Stimulated activated naive CD4-positive, alpha-beta T cell (primary cell): ENCODE measurements around the gene MPIG6B.
"Not testable (repeated sequence)": the region's sequence is repeated elsewhere in the genome, so short reads cannot be mapped to it uniquely, and the experiment has no call there.

Source experiments
- DNase-seq, 6 experiments: peaks; one replicate each; lab custom pipeline; 2025; lab: John Stamatoyannopoulos, UW

The MPIG6B gene

DNA sequence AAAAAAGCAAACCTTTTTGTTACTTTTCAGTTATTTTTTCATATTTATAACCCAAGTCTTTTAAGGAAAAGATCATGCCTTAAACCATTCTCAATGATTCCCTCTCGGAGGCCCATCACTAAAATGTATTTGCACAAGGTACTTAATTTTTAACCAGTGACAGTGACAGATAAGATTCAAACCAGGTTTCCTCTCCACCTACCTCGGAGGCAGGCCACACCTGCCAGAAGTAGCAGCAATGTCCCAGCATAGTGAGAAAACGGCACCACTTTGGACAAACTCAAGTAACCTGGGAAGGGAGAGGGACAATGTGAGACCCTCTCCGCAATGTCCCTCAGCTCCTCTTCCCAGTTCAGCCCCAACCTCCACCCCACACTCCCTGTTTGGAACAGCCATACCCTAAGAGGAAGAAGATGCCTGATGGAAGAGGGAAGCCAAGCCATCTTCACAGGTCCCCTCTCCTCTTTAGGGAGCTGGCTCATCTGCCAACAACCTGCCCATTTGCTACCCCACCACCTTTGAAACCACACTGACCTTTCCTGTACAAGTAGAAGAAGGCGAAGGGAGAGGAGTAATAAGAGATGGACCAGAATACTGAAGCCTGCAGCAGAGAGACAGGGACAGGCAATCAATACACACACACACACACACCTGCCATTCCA is 22.3 kb upstream of the MPIG6B start:
- DNase-seq, result no peak

DNA sequence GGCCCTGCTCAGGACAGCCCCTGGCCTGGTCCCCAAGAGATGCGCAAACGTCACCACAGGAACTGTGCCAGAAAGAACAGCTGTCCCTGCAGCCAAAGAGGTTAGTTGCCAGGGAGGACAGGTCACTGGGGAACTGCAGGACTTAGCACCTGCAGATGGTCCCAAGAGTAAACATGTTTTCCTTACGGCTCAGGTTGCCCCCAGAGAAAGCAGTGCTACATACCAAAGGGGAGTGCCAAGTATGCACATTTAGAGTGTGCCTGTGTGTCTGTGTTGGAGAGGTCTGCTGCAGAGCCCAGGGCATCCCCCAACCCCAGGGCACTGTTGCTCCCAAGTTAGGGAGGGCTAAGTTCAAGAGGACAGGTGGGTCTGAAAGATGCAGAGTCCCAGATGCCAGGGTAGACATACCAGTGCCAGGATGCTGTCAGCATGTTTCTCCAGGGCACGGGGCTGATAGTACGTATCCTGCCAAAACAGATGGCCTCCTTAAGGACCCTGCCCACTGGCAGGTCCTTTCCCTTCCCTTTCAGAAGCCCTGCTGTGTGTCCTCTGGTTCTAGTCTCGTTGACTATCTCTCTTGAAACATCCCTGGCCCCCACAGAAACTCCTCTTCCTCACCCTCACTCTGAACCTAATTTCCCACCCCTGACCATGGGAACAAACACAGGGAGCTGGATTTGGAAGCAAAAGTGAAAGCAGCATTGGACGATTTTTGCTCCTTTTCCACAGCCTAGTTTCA is 21.3 kb upstream of the MPIG6B start:
- no peak for DNase-seq

DNA sequence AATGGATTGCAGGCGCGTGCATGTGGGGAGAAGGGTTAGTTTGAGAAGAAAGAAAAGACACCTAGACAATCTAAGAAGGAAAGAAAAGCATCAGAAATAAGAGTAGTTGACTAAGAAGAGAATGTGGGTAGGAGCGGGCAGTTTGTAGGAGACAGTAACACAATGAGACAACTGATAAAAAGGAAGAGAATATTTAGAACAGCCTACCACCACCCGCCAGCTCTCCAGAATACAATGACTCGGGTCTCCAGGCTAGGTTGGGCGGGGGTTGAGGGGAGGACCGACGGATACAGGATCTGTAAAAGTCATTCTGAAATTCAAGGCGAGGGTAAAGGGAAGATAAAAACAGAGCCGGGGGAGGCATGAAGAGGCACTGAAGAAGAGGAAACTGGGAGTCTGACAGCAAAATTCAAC is 20.8 kb upstream of the MPIG6B start:
- no peak for DNase-seq

DNA sequence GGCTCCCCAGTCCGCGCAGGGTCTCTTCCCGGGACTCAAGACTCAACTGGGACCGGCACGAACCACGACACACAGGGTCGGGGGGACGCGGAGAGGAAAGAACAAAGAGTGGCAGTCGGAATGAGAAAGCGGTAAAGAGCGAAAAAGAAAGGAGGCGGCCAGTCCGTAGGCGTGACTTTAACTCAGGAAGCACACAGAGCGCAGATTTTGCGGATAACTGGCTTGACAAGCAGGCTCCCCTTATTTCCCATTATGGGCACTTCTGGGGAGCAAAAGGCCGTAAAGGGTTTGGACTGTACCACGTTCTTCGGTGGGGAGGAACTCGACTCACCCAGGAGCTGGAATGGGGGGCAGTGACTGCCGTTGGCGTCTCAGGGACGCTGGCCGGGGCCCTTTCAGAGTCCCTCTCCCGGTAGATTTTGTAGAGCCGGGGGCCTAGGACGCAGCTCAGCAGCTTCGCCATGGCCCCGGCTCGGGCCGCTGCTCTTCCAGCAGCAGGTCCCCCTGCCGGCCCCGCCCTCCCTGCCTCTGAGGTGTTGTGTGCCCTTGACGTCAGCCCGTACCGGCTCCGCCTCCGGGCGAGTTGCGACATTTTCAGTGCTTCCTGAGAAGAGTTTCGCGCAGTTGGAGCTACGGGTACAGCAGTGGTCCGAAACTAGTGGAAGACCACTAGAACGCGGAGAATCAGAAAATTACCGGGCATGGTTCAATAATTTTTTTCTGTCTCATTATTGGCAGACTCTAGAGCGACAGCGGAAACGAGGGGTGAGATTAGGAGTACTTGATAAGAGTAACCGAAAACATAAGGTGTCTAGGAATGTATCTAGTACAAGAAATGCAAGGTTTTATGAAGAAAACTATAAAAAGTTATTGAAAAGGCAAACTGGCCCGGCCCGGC is 20.1 kb upstream of the MPIG6B start, which contains the start of gene ABHD16A:
TSS of gene ABHD16A (minus strand) at position 506 of the 898 bp plus-strand sequence. CDS start at position 463, 43 bp downstream.
- DNase-seq, result peak; percentile 88 to 96 (median 94)

DNA sequence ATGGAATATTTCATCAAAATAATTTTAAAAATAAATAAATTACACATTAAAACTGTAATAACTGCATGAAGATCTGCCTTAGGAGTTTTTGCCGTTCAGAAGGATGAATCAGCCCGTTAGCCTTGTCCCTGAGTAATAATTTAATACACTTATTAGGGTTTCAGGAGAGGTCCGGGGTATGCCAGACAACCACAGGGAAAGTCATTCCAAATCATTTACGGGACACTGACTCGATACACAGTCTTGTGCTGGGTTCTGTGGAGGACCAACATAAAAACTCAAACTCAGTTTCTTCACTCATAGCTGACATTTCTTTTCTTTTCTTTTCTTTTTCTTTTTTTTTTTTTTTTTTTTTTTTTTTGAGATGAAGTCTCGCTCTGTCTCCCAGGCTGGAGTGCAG is 17.2 kb upstream of the MPIG6B start:
- no peak for DNase-seq

DNA sequence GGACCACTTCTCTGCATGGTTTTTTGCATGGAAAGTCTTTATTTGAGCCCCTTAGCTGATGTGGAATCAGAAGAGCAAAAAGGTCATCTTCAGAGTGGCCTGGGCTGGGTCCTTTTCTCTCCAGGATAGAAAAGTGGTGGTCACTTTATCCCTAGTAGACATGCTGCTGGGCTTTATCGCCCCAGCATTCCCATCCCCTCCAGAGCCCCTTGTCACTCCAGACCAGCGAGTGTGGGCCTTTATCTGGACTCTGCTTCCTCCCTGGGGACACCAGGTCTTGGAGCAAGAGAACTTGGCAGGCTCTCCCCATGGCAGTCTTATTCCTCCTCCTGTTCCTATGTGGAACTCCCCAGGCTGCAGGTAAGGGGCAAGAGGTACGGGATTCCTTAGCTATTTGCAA is 16.6 kb upstream of the MPIG6B start, which contains the start of gene LY6G6F:
TSS of gene LY6G6F (plus strand) at position 268 of the 400 bp plus-strand sequence. CDS start at position 309, 41 bp downstream.
- no peak for DNase-seq

DNA sequence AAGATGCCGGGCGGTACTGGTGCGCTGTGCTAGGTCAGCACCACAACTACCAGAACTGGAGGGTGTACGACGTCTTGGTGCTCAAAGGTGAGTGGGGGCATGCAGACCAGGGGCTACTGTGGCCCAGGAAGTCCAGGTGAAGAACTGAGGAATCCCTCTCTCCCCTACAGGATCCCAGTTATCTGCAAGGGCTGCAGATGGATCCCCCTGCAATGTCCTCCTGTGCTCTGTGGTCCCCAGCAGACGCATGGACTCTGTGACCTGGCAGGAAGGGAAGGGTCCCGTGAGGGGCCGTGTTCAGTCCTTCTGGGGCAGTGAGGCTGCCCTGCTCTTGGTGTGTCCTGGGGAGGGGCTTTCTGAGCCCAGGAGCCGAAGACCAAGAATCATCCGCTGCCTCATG is 15.5 kb upstream of the MPIG6B start:
- no peak for DNase-seq

DNA sequence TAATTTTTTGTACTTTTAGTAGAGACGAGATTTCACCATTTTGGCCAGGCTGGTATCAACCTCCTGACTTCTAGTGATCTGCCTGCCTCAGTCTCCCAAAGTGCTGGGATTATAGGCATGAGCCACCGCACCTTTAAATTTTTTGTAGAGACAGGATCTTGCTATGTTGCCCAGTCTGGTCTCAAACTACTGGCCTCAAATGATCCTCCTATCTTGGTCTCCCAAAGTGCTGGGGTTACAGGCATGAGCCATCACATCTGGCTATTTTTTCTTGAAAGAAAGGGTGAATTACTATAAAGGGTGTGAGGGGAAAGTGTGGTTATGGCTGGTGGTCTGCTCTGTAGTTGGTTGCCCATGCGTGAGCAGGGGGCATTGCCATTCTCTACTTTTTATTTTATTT is 14.9 kb upstream of the MPIG6B start:
- DNase-seq, result no peak

DNA sequence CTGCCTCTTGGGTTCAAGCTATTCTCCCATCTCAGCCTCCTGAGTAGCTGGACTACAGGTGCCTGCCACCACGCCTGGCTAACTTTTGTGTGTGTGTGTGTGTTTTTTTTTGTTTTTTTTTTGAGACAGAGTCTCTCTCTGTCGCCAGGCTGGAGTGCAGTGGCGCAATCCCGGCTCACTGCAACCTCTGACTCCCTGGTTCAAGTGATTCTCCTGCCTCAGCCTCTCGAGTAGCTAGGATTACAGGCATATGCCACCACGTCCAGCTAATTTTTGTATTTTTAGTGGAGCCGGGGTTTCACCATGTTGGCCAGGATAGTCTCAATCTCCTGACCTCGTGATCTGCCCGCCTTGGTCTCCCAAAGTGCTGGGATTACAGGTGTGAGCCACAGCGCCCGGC is 14.0 kb upstream of the MPIG6B start:
- not testable (repeated sequence) for DNase-seq

DNA sequence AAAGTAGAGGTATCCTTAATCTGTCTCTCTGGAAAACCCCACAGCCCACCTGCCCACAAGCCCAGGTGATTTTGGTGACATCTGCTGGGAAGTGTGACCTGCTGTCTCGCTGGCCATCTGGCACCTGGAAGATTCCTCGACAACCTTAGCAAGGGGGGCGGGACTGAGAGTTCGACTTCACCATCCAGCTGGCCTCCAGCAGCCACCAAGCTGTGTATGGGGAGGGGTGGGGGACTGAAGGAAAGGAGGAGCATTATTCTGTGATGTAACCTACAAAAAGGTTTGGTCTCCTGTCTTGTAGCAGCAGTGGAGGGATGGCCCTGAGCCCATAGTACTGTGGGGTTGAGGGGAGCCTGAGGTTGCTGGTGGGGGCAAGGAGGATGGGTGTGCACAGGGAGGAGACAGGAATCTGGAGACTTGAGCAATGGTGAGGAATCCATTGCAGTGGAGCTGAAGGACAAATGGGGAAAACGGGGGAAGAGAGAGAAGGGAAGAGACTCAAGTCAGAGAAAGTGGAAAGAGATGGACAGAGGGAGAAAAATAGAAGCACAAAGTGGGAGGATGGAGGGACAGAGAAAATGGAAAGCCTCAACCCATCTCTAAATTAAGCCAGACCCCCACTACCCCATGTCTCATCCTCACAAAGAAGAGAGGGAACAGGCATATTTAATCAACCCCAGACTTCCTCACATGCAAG is 12.5 kb upstream of the MPIG6B start:
- DNase-seq, result no peak

DNA sequence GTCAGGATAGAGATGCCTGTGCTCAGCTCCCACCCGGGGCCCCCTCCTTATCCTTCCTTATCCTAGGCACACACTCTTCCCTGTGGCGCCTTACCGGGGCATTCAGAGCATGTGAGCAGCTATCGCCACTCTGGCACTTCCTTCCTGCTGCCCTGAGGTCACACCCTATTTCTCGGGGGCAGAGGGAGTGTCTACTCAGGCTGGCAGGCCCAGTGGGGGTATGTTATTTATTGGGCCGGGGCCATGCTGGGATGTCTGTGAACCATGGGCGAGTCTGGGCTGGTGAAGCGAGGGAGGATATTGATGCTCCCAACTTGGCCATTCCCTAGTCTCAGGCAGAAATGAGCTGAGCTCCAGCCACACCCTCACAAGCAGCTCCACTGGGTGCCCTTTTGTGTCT is 11.9 kb upstream of the MPIG6B start:
- DNase-seq, result no peak

DNA sequence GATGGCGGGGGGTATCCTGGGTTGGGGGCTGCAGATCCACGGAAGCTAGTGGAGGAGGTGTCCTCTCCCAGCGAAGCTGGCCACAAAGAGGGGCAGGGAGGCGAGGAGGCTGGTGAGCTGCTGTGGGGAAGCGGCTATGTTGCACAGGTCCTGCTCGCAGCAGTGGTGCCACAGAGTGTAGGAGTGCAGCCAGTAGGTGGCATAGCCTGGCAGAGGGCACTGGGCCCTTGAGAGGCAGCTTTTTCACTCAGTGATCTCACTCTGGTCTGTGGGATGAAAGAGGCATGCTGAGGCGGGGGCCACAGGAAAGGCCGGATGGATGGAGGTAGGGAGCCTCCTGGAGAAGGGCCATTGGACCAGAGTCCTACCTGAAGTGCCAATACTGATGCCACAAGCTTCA is 10.9 kb upstream of the MPIG6B start:
- DNase-seq, result peak in 2 of 6 experiments; percentile 12 to 17

DNA sequence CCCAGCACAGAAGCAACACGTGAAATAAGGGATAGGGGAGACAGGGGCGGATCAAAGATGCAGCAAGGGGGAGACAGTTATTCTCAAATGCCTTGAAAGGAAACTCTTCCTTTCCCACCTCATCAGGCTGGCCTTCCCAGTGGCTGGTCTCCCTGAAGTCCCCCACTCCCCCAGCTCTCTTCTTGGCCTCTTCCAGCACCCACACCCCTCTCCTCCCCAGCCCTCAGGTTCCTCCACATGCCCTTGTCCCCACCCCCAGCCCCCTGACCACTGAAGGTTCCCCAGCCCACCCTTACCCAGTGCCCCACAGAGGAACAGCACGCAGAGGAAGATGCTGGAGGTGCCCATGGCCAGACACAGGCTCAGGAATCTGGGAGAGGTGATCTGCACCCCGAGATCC is 9.7 kb upstream of the MPIG6B start:
- DNase-seq, result no peak

DNA sequence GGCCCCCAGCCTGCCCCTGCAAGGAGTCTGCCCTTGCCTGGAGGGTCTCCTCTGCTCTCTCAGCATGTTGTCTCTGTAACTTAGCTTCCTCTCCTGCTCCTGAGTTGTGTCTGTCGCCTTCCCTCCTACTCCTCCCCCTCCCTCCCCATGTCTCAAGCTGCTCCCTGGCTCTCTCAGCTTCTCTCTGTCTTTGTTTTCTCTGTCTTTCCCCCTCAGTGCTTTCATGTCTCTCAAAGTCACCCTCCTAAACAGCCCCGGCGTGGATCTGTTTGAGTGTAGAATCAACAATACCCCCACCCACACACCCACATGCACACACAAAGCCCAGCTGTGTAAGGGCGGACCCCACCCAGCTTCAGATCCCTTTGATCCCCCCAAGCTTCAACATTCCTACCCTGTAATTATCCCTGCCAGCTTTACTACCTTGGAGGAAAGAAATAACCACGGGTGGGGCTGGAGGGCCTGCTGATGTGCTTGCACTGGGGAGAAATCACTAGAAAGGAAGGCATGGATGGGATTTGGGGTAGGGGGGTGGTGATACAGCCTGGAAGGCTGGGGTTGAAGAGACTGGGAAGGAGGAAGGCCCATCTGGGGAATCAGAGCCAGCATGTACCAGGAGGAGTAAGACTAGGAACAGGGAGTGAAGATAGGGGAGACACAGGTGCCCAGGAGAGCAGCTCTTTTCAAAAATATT is 9.0 kb upstream of the MPIG6B start:
- no peak for DNase-seq

DNA sequence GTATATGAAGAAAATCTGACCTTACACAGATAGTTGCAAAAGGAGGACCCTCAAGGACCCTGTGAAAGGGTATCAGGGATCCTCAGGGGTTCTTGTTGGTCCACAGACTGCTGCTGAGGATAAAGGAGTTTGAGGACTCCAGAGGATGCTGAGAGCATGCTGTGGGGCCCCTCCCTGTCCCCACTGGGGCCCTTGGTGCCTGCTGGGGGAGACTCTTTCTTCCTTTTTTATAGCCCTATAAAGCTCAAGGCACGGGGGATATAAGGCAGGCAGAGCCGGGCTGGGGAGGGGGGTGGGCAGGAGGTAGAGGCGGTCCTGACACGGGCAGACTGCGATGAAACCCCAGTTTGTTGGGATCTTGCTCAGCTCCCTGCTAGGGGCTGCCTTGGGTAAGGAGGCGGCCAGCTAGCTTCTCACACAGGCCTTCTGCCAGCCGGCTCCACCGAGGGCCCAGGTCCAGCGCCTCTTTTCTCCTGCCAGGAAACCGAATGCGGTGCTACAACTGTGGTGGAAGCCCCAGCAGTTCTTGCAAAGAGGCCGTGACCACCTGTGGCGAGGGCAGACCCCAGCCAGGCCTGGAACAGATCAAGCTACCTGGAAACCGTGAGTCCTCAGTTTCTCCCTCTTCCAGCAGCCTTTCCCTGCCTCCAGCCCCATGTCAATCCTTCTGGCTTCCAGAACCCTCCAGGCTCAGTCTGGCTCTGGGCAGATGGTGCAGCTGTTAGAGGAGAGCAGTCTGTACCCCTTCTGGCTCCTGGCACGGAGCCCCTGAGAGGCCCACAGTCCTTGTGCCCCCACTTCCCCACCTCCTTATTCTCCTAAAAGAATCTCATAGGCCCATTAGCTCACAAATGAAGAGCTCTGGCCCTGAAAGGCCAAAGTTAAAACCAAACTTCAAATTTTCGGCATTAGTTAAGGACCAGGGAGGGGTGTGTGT is 7.9 kb upstream of the MPIG6B start, which contains the start of gene LY6G6D:
TSS of gene LY6G6D (plus strand) at position 327 of the 937 bp plus-strand sequence. CDS start at position 335, 8 bp downstream.
- no peak for DNase-seq

DNA sequence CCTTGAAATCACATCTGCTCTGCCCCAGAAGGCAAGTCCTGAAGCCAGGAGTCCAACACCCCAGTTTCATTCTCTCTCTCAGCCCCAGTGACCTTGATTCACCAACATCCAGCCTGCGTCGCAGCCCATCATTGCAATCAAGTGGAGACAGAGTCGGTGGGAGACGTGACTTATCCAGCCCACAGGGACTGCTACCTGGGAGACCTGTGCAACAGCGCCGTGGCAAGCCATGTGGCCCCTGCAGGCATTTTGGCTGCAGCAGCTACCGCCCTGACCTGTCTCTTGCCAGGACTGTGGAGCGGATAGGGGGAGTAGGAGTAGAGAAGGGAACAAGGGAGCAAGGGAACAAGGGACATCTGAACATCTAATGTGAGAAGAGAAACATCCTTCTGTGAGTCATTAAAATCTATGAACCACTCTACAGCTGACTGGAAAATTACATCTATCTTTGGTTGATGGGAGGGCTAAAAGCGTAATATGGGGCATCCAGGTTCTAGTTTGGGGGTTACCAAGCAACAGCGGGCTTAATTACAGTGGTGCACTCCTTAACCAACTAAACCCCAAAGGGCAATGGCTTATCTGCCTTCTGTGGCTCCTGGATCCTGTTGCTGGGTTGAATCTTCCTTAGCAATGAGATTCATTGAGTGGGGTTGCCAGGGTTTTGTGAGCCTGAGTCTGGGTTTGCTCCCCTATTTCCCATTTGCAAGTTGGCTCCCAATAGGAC is 5.5 kb upstream of the MPIG6B start:
- no peak for DNase-seq

DNA sequence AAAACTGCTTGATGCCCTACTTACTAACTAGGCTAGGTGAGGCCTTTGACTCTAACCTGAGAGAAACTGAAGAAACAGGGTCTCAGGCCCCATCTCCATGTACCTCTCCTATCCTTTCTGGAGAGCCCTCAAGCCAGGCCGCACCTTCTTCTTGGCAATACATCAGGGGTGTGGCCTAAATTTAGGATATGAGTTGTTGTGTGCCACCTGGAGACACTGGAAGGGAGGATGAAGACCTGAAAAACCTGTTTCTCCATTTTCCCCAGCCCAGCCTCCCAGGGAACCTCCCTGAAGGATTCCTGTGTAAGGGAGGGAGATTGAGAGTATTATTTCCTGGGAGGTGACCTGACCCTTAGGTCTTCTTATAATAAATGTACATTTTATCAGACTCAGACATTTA is 4.9 kb upstream of the MPIG6B start:
- no peak for DNase-seq

DNA sequence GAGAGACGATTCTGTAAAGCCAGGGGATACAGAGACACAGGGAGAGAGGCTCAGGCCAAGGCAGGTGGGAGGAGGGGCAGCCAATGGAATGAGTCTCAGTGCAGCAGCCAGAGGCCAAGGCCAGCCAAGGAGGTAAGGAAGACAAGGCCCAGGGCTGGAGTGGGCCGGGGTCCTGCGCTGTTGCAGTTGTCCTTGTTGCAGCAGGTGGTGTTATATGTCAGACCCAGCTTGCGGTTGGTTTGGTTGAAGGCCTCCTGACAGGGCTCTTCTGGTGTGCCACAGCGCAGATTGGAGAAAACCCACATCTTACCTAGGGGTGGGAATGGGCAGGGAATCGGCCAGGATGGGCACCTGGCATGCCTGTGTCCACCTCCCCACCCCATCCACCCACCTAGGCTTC is 4.2 kb upstream of the MPIG6B start:
- DNase-seq, result no peak

DNA sequence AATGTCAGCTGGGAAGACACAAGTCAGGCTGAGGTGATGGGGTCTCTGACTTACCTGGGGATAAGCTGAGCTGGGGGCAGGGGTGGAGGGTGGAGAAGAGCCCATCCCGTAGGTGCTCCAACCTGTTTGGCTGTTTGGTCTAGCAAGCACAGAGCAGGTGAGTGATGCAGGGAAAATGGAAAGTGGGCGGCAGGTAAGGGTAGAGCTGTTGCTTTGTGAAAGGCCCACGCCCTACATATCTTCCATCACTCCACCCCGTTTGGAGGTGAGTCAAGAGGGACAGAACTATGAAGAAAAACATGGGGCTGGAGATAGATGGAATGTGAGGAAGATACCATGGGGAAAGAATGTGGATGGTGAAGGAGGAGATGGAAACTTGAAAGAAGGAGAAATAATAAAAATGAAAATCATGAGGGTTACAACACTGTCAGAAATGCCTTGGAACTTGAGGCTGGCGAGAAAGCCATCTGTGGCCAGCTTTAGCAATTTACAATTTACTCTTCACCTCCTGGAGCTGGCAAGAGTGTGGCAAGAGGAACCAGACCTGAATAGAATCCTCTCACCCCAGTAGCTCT is 2.9 kb upstream of the MPIG6B start:
- no peak for DNase-seq
